GM19468 (cell line): ENCODE data around the gene RPS6KA5.
"Not testable (repeated sequence)": the region's sequence is repeated elsewhere in the genome, so short reads cannot be mapped to it uniquely, and the experiment has no call there.

ENCODE experiments used
- ATAC-seq: cut with Tn5 transposase; IDR thresholded peaks from one replicate; pipeline ENCODE4 v1.9.1; 2021; ENCODE audit warnings: mild to moderate bottlenecking, moderate library complexity, moderate number of reproducible peaks; ENCODE audit not compliant: unreplicated experiment; ENCODE audit errors: extremely low read depth

The RPS6KA5 gene

DNA sequence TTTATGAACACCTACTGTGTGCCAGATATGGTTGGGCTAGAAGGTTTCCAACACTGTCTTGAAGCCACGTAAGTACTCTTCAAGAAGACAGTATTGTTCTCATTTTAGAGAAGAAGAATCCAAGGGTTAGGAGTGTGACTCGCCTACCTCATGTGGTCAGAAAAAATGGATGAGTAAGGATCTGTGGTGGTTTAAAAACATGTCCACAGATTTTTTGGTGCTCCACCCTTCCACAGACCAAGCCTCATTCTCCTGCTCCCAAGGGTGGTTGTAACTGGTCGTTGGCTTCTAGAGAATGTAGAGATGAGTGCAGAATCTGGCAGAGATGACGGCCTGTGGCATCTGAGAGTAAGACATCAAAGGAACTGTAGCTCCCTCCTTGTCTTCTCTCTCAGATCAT is 213.9 kb downstream of the RPS6KA5 start:
- ATAC-seq: no peak

DNA sequence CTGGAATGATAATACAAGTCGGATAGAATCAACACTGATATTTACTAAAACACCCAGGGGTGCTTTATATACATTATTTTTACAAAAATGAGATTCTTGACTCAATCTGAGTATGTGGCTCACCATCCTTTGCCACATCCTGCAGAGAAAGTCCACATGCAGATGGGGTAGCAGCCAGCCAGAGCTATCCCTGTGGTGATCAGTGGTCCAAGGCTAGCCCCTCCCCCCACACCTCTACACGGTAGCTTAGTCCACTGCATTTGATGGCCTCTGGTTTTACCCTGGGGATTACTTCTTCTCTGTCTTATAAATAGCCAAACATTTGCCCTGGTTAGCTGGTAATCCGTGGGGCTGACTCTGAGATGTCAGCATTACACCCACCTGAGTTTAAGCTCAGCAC is 216.1 kb downstream of the RPS6KA5 start:
- ATAC-seq: no peak

- no peak for ATAC-seq
Observed at GRCh38 chr14:90842726-90843125, 217.7 kb downstream of the RPS6KA5 start.

DNA sequence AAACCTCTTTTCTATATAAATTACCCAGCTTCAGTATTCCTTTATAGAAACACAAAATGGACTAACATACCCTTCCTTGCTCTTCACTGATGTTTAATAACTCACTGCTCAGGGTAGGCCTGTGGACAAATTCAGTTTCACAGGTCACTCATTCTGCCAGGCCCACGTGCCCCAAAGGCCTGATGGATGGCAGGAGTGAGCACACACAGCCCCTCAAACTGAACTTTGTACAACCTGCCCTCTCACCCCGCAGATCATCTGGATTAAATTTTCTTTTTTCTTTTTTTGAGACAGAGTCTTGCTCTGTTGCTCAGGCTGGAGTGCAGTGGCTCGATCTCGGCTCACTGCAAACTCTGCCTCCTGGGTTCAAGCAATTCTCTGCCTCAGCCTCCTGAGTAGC is 219.8 kb downstream of the RPS6KA5 start:
- ATAC-seq: not testable (repeated sequence)

GRCh38 chr14:90839889-90840266 is 220.6 kb downstream of the RPS6KA5 start:
- ATAC-seq: no peak

GRCh38 chr14:90839024-90839888 is 221.2 kb downstream of the RPS6KA5 start:
- no peak for ATAC-seq

DNA sequence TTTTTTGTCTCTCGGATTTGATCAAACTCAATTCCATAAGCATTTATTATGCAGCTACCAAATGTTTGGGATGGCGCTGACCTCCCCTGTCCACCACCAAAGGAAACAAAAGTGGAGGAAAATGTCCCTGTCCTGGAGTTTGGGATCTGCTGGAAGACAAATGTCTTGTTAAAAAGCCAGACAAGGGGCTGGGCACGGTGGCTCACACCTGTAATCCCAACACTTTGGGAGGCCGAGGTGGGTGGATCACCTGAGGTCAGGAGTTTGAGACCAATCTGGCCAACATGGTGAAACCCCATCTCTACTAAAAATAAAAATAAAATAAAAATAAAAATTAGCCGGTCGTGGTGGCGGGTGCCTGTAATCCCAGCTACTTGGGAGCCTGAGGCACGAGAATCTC is 221.9 kb downstream of the RPS6KA5 start:
- not testable (repeated sequence) for ATAC-seq

GRCh38 chr14:90837355-90837754 is 223.1 kb downstream of the RPS6KA5 start:
- no peak for ATAC-seq

DNA sequence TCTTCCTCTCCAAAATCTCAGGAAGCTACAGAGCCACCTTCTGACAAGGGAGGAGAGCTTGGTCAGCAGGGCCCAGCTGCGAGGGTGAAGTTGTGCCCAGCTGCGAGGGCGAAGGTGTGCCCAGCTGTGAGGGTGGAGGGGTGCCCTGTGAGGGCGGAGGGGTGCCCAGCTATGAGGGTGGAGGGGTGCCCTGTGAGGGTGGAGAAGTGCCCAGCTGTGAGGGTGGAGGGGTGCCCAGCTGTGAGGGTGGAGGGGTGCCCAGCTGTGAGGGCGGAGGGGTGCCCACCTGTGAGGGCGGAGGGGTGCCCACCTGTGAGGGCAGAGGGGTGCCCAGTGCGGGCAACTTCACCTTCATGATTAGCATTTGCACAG is 223.8 kb downstream of the RPS6KA5 start:
- ATAC-seq: no peak

- no peak for ATAC-seq
Observed at GRCh38 chr14:90831821-90832220, 228.6 kb downstream of the RPS6KA5 start.

DNA sequence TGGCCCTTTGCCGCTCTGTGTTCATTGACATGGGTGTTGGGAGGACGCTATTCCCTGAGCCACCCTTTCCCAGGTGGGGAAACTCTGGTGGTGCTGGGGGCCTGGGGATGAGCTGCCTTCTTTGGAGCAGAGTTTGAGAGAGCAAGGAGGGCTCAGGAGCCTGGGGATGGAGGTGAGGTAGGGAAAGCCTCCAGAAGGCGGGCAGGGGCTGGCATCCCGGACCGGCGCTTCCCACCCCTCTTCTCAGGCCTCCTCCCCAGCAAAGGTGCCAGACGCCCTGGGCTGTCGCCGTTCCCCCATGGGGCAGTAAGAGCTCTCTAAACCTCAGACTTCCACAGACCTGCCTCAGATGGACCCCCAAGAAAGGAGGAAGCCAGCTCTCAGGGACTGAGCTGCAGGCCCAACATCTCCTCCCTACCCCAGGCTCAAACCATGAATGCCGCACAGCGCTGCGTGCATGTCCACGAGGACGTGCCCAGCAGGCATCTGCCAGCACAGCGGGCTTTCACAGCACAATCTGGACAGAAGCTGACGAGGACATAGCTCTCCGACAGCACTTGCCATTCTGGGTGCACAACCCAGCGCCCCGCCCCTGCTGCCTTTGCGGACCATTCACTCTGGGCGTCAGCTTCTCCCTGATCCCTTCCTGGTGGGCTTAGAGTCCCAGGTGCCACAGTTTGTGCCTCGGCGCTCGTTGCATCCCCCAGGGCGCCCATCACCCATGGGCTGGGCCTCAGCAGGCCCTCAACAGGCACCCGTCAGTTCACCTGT is 229.3 kb downstream of the RPS6KA5 start:
- no peak for ATAC-seq

DNA sequence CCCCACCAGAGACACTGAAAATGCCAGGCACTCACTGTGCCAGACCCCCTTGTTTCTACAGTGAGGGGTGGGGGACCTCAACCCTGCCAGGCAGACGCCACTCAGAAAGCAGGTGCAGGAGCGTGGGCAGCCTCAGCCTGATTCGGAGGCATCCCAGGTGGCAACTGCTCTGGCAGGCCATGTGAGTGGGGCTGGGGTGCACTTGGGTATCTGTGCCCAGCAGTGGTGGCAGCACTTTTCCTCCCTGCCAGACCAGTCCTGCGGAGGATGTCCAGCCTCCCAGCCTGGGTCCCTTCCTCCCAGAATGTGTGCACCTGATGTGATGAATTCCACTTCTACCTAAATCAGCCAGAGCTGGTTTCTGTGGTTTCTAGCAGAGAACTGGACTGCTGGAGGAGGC is 230.8 kb downstream of the RPS6KA5 start:
- no peak for ATAC-seq

- no peak for ATAC-seq
Observed at GRCh38 chr14:90828642-90829487, 231.6 kb downstream of the RPS6KA5 start.

- peak; percentile 98 for ATAC-seq
Observed at GRCh38 chr14:90827919-90828610, 232.4 kb downstream of the RPS6KA5 start.

GRCh38 chr14:90823542-90823941 is 236.9 kb downstream of the RPS6KA5 start:
- ATAC-seq: not testable (repeated sequence)

DNA sequence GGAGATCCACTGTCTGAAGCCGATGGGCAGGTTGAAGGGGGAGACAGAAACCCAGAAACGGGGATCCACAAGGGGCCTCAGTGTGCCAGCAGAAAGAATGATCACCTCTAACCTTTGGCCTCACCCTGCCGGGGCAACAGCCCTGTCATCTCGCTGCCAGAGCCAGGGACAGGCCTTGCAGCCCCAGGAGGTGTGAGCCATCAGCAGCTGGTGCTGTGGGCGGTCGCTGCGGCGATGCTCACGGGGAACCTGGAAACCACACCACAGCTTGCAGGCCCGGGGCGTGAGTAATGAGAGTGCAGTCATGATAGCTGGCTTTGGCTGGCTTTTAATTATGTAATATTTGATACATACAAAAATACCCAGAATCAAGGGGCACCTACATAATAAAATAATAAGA is 239.5 kb downstream of the RPS6KA5 start:
- ATAC-seq: no peak

DNA sequence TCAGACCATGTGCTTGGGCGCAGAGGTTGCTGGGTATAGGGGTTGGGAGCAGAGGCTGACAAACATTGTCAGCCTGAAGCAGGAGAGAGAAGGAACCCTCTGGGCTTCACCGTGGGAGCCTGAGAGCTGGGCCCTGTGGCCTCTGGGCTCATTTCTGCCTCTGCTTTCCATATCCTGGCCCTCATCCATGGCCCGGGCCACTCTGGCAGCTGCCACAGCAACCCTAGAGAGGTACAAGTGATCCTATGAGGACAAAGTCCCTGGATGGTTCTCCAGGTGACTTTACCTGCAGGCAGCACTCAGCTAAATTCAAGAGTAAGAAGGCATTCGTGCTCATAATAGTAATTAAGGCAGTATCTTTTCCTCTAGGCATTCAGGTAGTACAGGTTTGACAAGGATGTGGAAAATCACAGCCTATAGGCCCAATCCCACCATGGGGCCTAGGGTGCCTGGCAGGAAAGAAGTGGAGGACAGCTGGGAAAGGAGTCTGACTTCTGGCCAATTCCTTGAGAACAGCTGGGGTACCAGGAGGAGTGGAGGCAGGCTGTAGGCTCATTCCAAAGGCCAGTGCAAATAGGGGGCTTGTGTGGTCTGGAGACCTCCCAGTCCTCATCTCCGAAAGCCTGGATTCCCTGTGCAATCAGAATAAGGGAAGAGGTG is 240.6 kb downstream of the RPS6KA5 start:
- no peak for ATAC-seq

- ATAC-seq: no peak
Observed at GRCh38 chr14:90818715-90819114, 241.7 kb downstream of the RPS6KA5 start.

GRCh38 chr14:90816681-90817436 is 243.6 kb downstream of the RPS6KA5 start:
- ATAC-seq: no peak
